Stomach (tissue), 4 donors: ENCODE results near the gene SLC22A12.

Experiments
- CTCF ChIP-seq, 7 experiments: fragments of 450-650 bp in 4 of 7; fragments of 200-600 bp in 3 of 7; sonication (generic) in 3 of 7; IDR thresholded peaks; one replicate each; pipeline ENCODE4 v1.5.1; 2016 to 2019; ENCODE audit warnings: antibody characterized with exemption in 7 of 7, control low read depth in 2 of 7, mild to moderate bottlenecking in 1 of 7
- EP300 ChIP-seq: sonication (generic); formaldehyde crosslinking; IDR thresholded peaks from one replicate; pipeline ENCODE4 v1.6.1; 2017; ENCODE audit warnings: antibody characterized with exemption

GRCh38 chr11:64608046-64608445 is 17.0 kb downstream of the SLC22A12 start:
- no peak for TF ChIP-seq EP300
- no peak for TF ChIP-seq CTCF (IDR thresholded peaks at IDR 0.05)
